Gastrocnemius medialis (tissue), 4 donors: ENCODE measurements around the gene ARHGAP35.

Experiments
- POLR2A ChIP-seq, 2 donors: fragments of 450-650 bp; IDR thresholded peaks; one replicate each; pipeline ENCODE4 v1.6.1; 2017; ENCODE audit warnings: antibody characterized with exemption in 2 of 2, mild to moderate bottlenecking in 2 of 2, moderate library complexity in 2 of 2
- TF ChIP-seq, protein P1 (sequence below), 5 experiments: fragments of 450-650 bp in 3 of 5; fragments of 200-600 bp in 2 of 5; sonication (generic) in 2 of 5; IDR thresholded peaks in 4 of 5; conservative IDR thresholded peaks in 1 of 5; 1 replicate in 4 of 5; 2 replicates in 1 of 5; pipeline ENCODE4 v1.5.1; 2016 to 2019; ENCODE audit warnings: antibody characterized with exemption in 5 of 5, mild to moderate bottlenecking in 3 of 5, moderate library complexity in 3 of 5

DNA sequence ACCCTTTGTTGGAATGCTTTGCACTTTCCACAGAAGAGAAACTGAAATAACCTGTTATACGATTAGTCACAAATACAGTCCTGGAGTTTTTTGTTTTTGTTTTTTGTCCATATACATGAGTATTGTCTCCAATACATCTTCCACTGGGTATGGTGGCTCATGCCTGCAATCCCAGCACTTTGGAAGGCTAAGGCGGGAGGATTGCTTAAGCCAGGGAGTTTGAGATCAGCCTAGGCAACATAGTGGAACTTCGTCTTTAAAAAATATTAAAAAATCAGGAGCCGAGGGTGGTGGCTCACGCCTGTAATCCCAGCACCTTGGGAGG is 35.1 kb upstream of the ARHGAP35 start:
- TF ChIP-seq, protein P1, sequence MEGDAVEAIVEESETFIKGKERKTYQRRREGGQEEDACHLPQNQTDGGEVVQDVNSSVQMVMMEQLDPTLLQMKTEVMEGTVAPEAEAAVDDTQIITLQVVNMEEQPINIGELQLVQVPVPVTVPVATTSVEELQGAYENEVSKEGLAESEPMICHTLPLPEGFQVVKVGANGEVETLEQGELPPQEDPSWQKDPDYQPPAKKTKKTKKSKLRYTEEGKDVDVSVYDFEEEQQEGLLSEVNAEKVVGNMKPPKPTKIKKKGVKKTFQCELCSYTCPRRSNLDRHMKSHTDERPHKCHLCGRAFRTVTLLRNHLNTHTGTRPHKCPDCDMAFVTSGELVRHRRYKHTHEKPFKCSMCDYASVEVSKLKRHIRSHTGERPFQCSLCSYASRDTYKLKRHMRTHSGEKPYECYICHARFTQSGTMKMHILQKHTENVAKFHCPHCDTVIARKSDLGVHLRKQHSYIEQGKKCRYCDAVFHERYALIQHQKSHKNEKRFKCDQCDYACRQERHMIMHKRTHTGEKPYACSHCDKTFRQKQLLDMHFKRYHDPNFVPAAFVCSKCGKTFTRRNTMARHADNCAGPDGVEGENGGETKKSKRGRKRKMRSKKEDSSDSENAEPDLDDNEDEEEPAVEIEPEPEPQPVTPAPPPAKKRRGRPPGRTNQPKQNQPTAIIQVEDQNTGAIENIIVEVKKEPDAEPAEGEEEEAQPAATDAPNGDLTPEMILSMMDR (IDR thresholded peaks at IDR 0.05 in 4 of 5, conservative IDR thresholded peaks at IDR 0.05 in 1 of 5): no peak
- no peak for TF ChIP-seq POLR2A (IDR thresholded peaks at IDR 0.05)
